Measurements from ENCODE around the gene GRIA1. TPM values are rescaled to one million over a fixed set of nuclear protein-coding genes. Genes with fewer than 3 reads are reported as not detected.

The GRIA1 gene
- total RNA-seq, 1 experiment from 2014 or later: 0.81 TPM

DNA sequence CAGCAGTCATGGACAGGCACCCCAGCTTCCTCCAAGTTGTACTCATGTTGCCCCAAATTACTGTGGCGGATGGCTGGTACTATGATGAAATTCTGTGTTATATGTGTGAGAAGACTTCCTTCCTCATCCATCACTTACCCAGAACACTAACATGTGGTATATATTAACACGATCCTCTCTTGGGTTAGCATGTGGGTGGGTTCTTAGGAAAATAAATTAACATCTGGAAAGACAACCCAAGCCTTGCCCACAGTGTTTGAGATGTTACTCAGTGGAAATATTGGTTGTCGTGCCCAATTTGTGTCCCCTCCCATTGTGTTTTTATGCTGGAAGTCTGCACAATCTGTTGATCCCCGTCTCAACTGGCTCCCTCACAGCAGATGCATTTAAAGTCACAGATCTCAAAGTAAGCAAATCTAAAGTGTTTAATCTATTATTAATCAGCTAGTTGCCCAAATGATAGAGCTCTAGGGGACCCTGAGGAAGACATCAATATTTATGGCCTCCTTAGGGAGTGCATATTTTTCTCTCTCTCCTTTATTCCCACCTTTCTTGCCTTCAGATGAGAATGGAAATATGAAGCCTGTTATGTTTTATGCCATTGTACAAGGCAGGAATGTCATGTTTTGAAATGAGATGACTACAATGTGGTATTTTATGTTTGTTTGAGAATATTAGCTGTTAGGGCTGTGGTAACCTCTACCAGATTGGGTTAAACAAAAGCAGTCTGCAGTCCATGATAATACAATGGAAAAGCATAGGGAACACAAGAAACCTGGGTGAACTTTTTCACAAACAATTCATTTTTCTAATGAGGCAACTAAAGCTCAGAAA is 93.9 kb downstream of the GRIA1 start:
- ChIA-PET CTCF (no interaction called here), POLR2A (no interaction called here)
- no peaks in the 10 kb centered on the region for H3K27me3 Mint-ChIP-seq (ENCODE audit: low read depth)
- no peak for ATAC-seq
- DNase-seq (ENCODE audit: low spot score): no peak
- H3K36me3 Mint-ChIP-seq: no peaks in the 10 kb centered on the region
- no peaks in the 10 kb centered on the region for H3K4me1 Mint-ChIP-seq
- H3K27ac Mint-ChIP-seq: no peak overlapping the region
- H3K9me3 Mint-ChIP-seq: no peaks in the 10 kb centered on the region
- TF ChIP-seq, protein P1, sequence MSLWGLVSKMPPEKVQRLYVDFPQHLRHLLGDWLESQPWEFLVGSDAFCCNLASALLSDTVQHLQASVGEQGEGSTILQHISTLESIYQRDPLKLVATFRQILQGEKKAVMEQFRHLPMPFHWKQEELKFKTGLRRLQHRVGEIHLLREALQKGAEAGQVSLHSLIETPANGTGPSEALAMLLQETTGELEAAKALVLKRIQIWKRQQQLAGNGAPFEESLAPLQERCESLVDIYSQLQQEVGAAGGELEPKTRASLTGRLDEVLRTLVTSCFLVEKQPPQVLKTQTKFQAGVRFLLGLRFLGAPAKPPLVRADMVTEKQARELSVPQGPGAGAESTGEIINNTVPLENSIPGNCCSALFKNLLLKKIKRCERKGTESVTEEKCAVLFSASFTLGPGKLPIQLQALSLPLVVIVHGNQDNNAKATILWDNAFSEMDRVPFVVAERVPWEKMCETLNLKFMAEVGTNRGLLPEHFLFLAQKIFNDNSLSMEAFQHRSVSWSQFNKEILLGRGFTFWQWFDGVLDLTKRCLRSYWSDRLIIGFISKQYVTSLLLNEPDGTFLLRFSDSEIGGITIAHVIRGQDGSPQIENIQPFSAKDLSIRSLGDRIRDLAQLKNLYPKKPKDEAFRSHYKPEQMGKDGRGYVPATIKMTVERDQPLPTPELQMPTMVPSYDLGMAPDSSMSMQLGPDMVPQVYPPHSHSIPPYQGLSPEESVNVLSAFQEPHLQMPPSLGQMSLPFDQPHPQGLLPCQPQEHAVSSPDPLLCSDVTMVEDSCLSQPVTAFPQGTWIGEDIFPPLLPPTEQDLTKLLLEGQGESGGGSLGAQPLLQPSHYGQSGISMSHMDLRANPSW (CRISPR knock-in tag; conservative IDR thresholded peaks at IDR 0.05; ENCODE audit: low read depth): no peak
- no peak for TF ChIP-seq NR3C1 (CRISPR knock-in tag; conservative IDR thresholded peaks at IDR 0.05; ENCODE audit: low read depth)
- TF ChIP-seq OVOL2 (CRISPR knock-in tag; IDR thresholded peaks at IDR 0.05; ENCODE audit: borderline replicate concordance): no peak
- TF ChIP-seq KAT7 (CRISPR knock-in tag; IDR thresholded peaks at IDR 0.05; ENCODE audit: borderline replicate concordance): no peak
- no peak for TF ChIP-seq NFYB (CRISPR knock-in tag; conservative IDR thresholded peaks at IDR 0.05; ENCODE audit: low read depth)
- no peak for TF ChIP-seq FOXJ3 (CRISPR knock-in tag; IDR thresholded peaks at IDR 0.05; ENCODE audit: borderline replicate concordance)
- no peak for TF ChIP-seq CREB1 (CRISPR knock-in tag; IDR thresholded peaks at IDR 0.05)
- TF ChIP-seq ESRRA (CRISPR knock-in tag; IDR thresholded peaks at IDR 0.05; ENCODE audit: borderline replicate concordance): no peak
- TF ChIP-seq HMGA2 (CRISPR knock-in tag; IDR thresholded peaks at IDR 0.05): no peak
- TF ChIP-seq ZNF396 (CRISPR knock-in tag; IDR thresholded peaks at IDR 0.05; ENCODE audit: borderline replicate concordance): no peak
- no peak overlapping the region for H3K4me3 Mint-ChIP-seq

DNA sequence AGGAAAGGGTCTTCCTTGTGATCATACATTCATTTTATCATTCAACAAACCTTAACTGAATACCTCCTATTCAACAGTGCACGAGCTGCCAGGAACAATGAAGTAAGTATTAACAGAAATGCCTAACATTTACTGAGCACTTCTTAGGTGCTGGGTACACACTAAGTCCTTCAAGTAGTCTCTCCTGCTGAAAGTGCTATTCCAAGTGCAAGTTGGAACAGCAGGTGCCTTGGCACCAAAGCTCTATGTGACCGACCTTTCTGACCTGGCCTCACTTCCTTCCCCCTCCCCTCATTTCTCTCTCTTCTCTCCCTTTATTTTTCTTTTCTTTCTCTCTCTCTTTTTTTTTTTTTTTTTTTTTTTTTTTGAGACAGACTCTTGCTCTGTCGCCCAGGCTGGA is 94.5 kb downstream of the GRIA1 start:
- no peak overlapping the region for H3K4me3 Mint-ChIP-seq
- H3K4me1 Mint-ChIP-seq: no peaks in the 10 kb centered on the region
- no peaks in the 10 kb centered on the region for H3K36me3 Mint-ChIP-seq
- TF ChIP-seq ZNF671 (CRISPR knock-in tag; IDR thresholded peaks at IDR 0.05) (no peak), EMX1 (CRISPR knock-in tag; IDR thresholded peaks at IDR 0.05) (no peak), ZNF219 (CRISPR knock-in tag; IDR thresholded peaks at IDR 0.05; ENCODE audit: borderline replicate concordance) (no peak)
- TF ChIP-seq, protein P2, sequence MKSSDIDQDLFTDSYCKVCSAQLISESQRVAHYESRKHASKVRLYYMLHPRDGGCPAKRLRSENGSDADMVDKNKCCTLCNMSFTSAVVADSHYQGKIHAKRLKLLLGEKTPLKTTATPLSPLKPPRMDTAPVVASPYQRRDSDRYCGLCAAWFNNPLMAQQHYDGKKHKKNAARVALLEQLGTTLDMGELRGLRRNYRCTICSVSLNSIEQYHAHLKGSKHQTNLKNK (CRISPR knock-in tag; IDR thresholded peaks at IDR 0.05): no peak
- TF ChIP-seq, protein P3, sequence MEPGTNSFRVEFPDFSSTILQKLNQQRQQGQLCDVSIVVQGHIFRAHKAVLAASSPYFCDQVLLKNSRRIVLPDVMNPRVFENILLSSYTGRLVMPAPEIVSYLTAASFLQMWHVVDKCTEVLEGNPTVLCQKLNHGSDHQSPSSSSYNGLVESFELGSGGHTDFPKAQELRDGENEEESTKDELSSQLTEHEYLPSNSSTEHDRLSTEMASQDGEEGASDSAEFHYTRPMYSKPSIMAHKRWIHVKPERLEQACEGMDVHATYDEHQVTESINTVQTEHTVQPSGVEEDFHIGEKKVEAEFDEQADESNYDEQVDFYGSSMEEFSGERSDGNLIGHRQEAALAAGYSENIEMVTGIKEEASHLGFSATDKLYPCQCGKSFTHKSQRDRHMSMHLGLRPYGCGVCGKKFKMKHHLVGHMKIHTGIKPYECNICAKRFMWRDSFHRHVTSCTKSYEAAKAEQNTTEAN (CRISPR knock-in tag; IDR thresholded peaks at IDR 0.05): no peak
- TF ChIP-seq, protein P4, sequence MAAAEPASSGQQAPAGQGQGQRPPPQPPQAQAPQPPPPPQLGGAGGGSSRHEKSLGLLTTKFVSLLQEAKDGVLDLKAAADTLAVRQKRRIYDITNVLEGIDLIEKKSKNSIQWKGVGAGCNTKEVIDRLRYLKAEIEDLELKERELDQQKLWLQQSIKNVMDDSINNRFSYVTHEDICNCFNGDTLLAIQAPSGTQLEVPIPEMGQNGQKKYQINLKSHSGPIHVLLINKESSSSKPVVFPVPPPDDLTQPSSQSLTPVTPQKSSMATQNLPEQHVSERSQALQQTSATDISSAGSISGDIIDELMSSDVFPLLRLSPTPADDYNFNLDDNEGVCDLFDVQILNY (CRISPR knock-in tag; IDR thresholded peaks at IDR 0.05): no peak
- DNase-seq (ENCODE audit: low spot score) (no peak), ATAC-seq (no peak)
- H3K27me3 Mint-ChIP-seq (ENCODE audit: low read depth): no peaks in the 10 kb centered on the region
- H3K9me3 Mint-ChIP-seq: no peaks in the 10 kb centered on the region
- no peak overlapping the region for H3K27ac Mint-ChIP-seq
- CTCF ChIA-PET: no interaction called here
- POLR2A ChIA-PET: no interaction called here

DNA sequence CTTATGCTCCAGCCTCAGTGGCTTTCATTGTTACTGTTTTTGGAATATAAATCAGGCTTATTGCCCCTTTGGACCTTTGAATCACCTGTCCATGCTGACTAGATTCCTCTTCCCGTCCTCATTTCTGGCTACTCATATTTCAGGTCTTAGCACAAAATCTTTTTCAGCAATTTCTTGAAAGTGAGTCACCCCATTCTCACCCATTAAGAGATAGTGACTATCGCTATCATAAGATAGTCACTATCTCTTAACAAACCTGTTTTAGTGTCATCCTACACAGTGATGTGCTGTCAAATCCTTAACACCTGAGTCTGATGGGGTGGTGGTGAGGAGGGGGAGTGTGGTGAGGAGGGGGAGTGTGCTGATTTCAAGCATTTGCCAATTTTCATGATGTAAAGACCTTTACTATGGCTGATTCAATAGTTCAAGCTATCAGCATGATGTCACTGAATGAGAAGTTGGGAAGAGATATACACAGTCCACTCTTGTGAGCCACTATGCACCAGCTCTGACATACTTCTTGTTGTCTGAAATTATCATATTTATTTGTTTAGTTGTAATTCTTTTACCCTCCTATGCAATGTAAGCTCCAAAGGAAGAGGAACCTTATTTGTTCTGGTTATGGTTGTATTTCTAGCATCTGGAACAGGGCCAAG is 95.3 kb downstream of the GRIA1 start:
- H3K4me1 Mint-ChIP-seq: no peaks in the 10 kb centered on the region
- H3K36me3 Mint-ChIP-seq: no peaks in the 10 kb centered on the region
- H3K4me3 Mint-ChIP-seq: no peak overlapping the region
- H3K27me3 Mint-ChIP-seq (ENCODE audit: low read depth): no peaks in the 10 kb centered on the region
- no peak for DNase-seq (ENCODE audit: low spot score)
- no peak overlapping the region for H3K27ac Mint-ChIP-seq
- no peak for TF ChIP-seq EMX1 (CRISPR knock-in tag; IDR thresholded peaks at IDR 0.05)
- TF ChIP-seq, protein P5, sequence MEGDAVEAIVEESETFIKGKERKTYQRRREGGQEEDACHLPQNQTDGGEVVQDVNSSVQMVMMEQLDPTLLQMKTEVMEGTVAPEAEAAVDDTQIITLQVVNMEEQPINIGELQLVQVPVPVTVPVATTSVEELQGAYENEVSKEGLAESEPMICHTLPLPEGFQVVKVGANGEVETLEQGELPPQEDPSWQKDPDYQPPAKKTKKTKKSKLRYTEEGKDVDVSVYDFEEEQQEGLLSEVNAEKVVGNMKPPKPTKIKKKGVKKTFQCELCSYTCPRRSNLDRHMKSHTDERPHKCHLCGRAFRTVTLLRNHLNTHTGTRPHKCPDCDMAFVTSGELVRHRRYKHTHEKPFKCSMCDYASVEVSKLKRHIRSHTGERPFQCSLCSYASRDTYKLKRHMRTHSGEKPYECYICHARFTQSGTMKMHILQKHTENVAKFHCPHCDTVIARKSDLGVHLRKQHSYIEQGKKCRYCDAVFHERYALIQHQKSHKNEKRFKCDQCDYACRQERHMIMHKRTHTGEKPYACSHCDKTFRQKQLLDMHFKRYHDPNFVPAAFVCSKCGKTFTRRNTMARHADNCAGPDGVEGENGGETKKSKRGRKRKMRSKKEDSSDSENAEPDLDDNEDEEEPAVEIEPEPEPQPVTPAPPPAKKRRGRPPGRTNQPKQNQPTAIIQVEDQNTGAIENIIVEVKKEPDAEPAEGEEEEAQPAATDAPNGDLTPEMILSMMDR (IDR thresholded peaks at IDR 0.05): no peak
- CTCF ChIA-PET: no interaction called here
- POLR2A ChIA-PET: no interaction called here
- no peak for ATAC-seq
- H3K9me3 Mint-ChIP-seq: no peaks in the 10 kb centered on the region

Measured in WTC11 (cell line).